Ascending aorta (tissue), 2 donors: ENCODE measurements around the gene ST6GALNAC3. TPM values are rescaled to one million over a fixed set of nuclear protein-coding genes. Genes with fewer than 3 reads are reported as not detected.

ENCODE experiments used
- DNase-seq, 2 donors: peaks; one replicate each; pipeline ENCODE4 v3.0.0-alpha.2; 2019; ENCODE audit warnings: low spot score in 2 of 2
- H3K27ac ChIP-seq, 2 donors: fragments of 200-600 bp; sonication (generic); one replicate each; pipeline ENCODE4 v1.5.1; 2016 to 2017; ENCODE audit warnings: mild to moderate bottlenecking in 1 of 2
- H3K27me3 ChIP-seq: fragments of 200-600 bp; sonication (generic); one replicate; pipeline ENCODE4 v1.5.1; 2017
- H3K36me3 ChIP-seq, 2 donors: fragments of 200-600 bp; sonication (generic); one replicate each; pipeline ENCODE4 v1.5.1; 2016
- H3K4me1 ChIP-seq, 2 donors: fragments of 200-600 bp; sonication (generic); one replicate each; pipeline ENCODE4 v1.5.1; 2016 to 2017; ENCODE audit warnings: mild to moderate bottlenecking in 1 of 2
- H3K4me3 ChIP-seq, 2 donors: fragments of 200-600 bp; sonication (generic); one replicate each; pipeline ENCODE4 v1.5.1; 2016 to 2017; ENCODE audit warnings: mild to moderate bottlenecking in 1 of 2
- H3K9me3 ChIP-seq, 2 donors: fragments of 200-600 bp; sonication (generic); one replicate each; pipeline ENCODE4 v1.5.1; 2016
- intact Hi-C: fragments of 100-400 bp; cut with DNase I; formaldehyde crosslinking; loops from one replicate; pipeline ENCODE4 v1.15.1; 2023
- total RNA-seq: library from RNA; depleted of rRNA; stranded (reverse); fragments of >200 nt; gene quantifications from one replicate; pipeline ENCODE4 v1.1.0, GENCODE V29; 2016
- TF ChIP-seq, protein P1 (sequence below), 3 experiments: fragments of 200-600 bp in 2 of 3; fragments of 450-650 bp in 1 of 3; sonication (generic) in 2 of 3; IDR thresholded peaks; one replicate each; pipeline ENCODE4 v1.5.1; 2016 to 2019; ENCODE audit warnings: antibody characterized with exemption in 3 of 3, mild to moderate bottlenecking in 1 of 3, moderate library complexity in 1 of 3

ST6GALNAC3 gene
- total RNA-seq, 1 donor from 2014 or later: 34.5 TPM

DNA sequence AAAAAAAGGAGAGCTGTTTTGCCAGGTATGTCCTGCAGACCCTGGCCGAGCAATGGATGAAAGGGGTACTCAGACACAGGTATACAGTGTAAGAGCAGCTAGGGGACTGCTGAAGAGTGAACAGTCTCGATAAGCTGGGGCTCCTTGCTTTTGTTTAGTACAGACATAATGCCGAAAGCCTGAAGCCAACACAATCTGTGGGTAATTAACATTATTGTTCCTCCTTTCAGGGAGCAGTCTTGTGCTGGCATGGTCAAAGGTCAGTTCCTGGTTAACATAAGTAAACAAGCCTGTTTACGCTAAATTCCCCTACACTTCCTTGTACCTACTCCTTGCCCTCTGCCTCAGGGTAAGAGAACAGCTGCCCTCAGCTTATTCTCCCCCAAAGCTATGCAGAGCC, 520.5 kb downstream of the ST6GALNAC3 start:
- H3K36me3 ChIP-seq: no peaks in the 10 kb centered on the region

DNA sequence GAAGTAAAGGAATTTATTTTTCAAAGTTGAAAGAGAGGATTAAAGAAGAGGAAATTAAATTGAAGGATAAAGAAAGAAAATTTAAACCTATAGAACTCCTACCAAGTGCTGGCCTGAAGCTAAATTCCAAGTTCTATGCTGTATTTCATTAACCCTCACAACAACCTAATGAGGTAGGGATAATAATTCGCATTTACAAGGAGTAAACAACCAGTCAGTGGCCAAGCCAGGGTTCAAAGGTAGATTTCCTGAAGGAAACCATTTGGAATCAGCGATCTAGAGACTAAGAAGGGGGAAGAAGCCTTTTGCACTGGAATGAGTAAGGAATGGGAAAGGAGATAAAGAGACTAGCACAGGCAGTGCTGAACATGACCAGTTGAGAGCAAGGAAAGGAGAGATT, 526.9 kb downstream of the ST6GALNAC3 start:
- TF ChIP-seq, protein P1, sequence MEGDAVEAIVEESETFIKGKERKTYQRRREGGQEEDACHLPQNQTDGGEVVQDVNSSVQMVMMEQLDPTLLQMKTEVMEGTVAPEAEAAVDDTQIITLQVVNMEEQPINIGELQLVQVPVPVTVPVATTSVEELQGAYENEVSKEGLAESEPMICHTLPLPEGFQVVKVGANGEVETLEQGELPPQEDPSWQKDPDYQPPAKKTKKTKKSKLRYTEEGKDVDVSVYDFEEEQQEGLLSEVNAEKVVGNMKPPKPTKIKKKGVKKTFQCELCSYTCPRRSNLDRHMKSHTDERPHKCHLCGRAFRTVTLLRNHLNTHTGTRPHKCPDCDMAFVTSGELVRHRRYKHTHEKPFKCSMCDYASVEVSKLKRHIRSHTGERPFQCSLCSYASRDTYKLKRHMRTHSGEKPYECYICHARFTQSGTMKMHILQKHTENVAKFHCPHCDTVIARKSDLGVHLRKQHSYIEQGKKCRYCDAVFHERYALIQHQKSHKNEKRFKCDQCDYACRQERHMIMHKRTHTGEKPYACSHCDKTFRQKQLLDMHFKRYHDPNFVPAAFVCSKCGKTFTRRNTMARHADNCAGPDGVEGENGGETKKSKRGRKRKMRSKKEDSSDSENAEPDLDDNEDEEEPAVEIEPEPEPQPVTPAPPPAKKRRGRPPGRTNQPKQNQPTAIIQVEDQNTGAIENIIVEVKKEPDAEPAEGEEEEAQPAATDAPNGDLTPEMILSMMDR (IDR thresholded peaks at IDR 0.05): no peak
- no peaks in the 10 kb centered on the region for H3K27me3 ChIP-seq
- intact Hi-C loops: no loop called here

More for the DNA sequence above, 520.5 kb downstream of the ST6GALNAC3 start:
- DNase-seq: no peak
- H3K9me3 ChIP-seq: no peaks in the 10 kb centered on the region
- no peaks in the 10 kb centered on the region for H3K4me1 ChIP-seq
- intact Hi-C loops: no loop called here
- H3K4me3 ChIP-seq: no peak overlapping the region
- no peak overlapping the region for H3K27ac ChIP-seq
- TF ChIP-seq, protein P1 (IDR thresholded peaks at IDR 0.05): no peak
- H3K27me3 ChIP-seq: no peaks in the 10 kb centered on the region

DNA sequence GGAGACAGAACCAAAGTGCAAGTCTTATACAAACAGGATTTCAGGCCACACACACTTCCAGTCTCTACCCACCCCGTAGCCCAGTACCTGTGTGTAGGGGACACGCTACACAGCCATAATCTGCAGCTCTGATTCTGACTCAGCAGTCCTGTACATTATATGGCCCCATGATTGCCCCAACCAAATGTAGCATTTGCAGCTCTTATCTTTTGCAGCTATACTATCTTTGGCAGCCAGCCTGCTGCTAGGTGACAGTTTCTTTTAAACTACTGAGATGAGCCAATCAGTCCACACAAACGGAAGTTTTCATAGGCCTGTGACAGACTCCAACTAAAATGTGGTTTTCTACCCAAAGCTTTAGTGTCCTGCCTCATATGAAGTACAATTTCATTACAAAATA, 533.2 kb downstream of the ST6GALNAC3 start:
- Histone ChIP-seq H3K4me3 (no peak overlapping the region), H3K27ac (no peak overlapping the region), H3K4me1 (no peaks in the 10 kb centered on the region), H3K36me3 (no peaks in the 10 kb centered on the region), H3K9me3 (no peaks in the 10 kb centered on the region), H3K27me3 (no peaks in the 10 kb centered on the region)
- TF ChIP-seq, protein P1 (IDR thresholded peaks at IDR 0.05): no peak
- intact Hi-C loops: no loop called here
- no peak for DNase-seq

More for the DNA sequence above, 526.9 kb downstream of the ST6GALNAC3 start:
- Histone ChIP-seq H3K27ac (no peak overlapping the region), H3K9me3 (no peaks in the 10 kb centered on the region), H3K4me3 (no peak overlapping the region), H3K4me1 (no peaks in the 10 kb centered on the region), H3K36me3 (no peaks in the 10 kb centered on the region)
- no peak for DNase-seq

DNA sequence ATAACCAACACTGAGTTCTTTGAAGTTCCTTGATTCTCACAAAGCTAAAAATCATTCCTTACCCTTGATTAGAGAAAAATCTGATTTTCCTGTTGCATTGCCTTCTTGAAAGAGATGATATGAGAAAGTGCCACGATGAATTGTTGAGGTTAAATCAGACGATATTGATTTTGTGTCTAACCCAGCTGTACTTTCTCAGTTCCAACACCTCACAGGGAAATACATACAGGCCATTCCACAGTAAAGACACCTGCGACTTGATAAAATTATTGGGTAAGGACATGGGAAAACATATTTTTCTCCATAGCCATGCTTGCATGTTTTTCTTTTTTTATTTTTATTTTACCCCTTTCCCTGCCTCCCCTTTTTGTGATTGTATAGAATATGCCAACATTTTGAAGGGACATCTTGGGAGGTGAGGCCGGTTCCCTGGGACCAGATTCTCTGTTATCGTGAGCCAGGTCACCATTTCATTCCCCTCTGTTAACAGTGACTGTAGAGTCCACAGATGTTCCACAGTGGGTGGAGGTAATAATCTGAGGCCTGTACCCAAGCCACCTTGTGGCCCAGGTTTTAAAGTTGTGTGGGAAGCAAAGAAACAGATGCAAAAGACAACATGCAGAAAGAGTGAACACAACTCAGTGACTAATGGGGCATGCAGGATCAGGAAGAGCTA, 537.4 kb downstream of the ST6GALNAC3 start:
- TF ChIP-seq, protein P1 (IDR thresholded peaks at IDR 0.05): no peak
- no peak for DNase-seq
- H3K4me1 ChIP-seq: no peaks in the 10 kb centered on the region
- H3K27ac ChIP-seq: no peak overlapping the region
- H3K4me3 ChIP-seq: no peak overlapping the region
- intact Hi-C loops: no loop called here
- H3K27me3 ChIP-seq: no peaks in the 10 kb centered on the region
- no peaks in the 10 kb centered on the region for H3K36me3 ChIP-seq
- no peaks in the 10 kb centered on the region for H3K9me3 ChIP-seq

DNA sequence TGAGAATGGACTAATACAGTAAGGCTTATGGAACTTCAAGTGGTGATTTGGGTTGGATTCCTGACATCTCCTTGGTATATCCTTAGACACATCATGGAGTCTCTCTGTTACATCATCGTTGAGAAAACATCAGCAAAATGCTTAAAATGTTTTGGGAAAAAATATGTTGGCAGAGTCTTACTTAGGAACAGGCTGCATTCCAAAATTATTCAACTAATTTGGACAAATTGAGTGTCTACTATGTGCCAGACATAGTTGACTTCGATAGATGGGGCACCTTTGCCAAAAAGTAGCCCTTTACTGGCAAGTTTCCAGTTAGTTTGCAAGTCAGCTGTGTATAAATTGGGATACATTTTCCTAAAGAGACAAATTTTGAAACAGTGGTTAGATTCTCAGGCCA, 539.3 kb downstream of the ST6GALNAC3 start:
- TF ChIP-seq, protein P1 (IDR thresholded peaks at IDR 0.05): no peak
- H3K4me1 ChIP-seq: no peaks in the 10 kb centered on the region
- H3K9me3 ChIP-seq: no peaks in the 10 kb centered on the region
- H3K4me3 ChIP-seq: no peak overlapping the region
- H3K27ac ChIP-seq: no peak overlapping the region
- no peaks in the 10 kb centered on the region for H3K36me3 ChIP-seq
- DNase-seq: no peak
- H3K27me3 ChIP-seq: no peaks in the 10 kb centered on the region
- intact Hi-C loops: no loop called here
